ENCODE results near the gene HDAC4.

Gene HDAC4

GRCh38 chr2:239064253-239064652 is 336.6 kb downstream of the HDAC4 start:
- no peak for DNase-seq (ENCODE audit: low read depth)

DNA sequence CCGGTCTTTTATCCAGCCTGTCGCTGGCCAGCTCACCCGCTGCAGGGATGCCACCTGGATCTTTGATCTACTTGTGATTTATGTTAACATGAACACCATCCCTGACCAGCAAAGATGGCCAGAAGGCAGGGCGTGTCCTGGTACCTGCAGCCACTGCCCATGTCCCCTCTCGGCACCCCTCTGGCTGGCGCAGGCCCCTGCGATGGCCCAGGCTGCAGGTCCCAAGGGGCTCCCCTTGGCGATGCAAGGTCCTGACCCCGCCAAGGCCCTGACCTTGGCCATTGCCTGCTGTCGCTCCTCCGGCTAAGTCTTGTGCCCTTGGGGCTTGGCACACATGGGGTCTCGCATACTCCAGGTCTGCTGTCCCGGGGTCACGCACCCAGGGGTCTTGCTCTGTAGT is 338.1 kb downstream of the HDAC4 start:
- no peak for DNase-seq (ENCODE audit: low read depth)

- peak; percentile 64 for DNase-seq (ENCODE audit: low read depth)
Observed at GRCh38 chr2:239061824-239062570, 338.8 kb downstream of the HDAC4 start.

DNA sequence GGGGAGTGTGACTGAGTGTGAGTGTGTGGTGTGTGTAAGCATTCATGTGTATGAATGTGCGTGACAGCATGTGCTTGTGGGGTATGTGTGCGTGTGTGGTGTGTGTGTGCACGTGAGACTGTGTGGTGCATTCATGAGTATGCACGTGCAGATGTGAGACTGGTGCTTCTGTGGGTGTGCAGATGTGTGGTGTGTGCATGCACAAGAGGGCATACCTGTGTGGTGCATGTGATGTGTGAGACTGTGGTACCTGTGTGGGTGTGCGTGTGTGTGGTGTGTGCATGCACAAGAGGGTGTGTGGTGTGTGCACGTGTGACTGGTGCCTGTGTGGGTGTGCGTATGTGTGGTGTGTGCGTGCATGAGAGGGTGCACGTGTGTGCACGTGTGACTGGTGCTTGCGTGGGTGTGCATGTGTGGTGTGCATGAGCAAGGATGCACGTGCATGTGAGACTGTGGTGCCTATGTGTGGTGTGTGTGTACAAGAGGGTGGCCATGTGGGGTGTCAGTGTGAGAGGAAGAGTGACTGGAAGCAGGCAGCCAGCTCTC is 339.6 kb downstream of the HDAC4 start:
- no peak for DNase-seq (ENCODE audit: low read depth)

- DNase-seq (ENCODE audit: low read depth): no peak
Observed at GRCh38 chr2:239060676-239061075, 340.1 kb downstream of the HDAC4 start.

GRCh38 chr2:239059854-239060253 is 341.0 kb downstream of the HDAC4 start:
- no peak for DNase-seq (ENCODE audit: low read depth)

DNA sequence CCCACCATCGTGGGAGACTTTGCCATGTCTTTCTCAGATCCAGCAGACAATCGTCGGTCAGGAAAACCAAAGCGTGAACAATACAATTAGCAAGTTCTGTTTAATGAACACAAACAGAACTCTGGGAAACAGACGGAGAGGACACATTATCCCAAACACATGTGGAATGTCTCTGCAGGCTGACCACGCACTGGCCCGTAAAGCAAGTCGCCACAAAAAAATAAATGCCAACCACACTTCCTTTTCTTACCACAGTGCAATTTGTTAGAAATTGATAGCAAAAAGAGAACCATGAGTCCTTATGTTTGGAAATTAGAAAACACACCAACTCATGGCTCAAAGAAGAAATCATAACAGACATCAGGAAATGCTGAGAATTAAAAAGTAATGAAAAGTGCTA is 342.1 kb downstream of the HDAC4 start:
- DNase-seq (ENCODE audit: low read depth): peak; percentile 80

DNA sequence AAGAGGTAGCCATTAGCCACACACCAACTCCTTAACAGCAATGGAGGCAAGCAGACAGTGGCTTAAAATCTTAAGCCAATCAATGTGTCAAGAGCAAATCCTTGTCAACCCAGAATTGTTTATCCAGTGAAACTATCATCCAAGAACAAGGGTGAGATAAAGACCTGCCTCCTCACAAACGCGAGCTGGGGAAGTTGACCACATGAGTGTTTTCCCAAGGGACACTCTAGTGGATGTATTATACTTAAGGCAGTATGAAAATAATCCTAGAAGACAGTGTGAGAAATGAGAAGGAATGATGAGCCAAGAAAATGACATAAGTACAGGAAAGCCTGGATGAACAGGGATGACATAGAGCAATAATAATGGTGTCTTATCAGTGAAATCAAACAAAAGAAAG is 343.3 kb downstream of the HDAC4 start:
- DNase-seq (ENCODE audit: low read depth): no peak

- no peak for DNase-seq (ENCODE audit: low read depth)
Observed at GRCh38 chr2:239056611-239057010, 344.2 kb downstream of the HDAC4 start.

- DNase-seq (ENCODE audit: low read depth): peak; percentile 43
Observed at GRCh38 chr2:239055756-239056493, 344.9 kb downstream of the HDAC4 start.

DNA sequence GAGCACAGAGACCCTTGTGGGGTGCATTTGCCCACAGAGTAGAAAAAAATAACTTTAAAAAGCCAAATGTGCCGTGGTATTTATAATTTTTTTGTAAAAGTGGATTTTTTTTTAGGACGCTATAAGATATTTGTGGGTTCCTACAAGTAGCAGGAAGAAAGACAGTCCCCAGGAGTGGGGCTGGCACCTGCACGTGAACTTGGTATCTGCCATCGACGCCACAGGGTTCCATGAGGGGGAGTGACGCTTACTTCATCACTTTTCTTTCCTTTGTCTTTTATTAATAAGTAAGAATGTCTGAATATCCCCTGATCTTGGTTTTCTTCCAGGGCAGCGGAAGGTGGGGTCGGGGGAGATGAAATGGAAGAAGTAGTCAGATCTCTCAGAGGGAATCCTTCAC is 345.9 kb downstream of the HDAC4 start:
- no peak for DNase-seq (ENCODE audit: low read depth)

DNA sequence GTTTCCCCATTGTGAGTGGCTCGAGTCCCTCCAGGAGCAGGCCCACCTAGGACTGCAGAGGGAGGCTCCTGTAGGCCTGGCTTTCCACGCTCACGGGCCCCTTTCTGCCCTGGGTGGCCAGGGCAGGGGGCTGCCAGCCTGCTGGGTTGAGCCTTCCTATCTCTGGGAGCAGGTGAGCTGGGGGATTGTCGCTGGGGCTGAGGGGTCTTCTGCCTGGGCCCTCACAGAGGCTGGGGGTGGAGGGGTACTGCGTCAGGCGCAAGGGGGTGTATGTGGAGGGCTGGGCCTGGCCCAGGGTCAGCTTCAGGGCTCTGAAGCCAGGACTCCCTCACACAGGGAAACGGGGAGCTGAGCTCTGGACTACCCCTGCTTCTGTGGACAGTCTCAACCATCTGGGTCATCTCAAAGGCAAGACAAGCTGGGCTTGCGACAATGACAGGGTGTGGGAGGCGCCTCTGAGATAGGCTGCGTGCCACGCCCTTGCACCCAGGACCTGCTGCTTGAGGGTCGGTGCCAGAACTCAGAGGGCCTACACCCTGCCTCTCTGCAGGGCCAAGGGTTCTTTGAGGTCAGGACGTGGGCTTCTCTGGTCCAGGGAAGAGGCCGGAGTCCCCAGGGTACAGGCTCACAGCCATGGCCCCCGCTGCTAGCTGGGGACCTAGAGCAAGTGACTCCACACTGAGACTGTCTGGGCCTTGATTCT is 346.9 kb downstream of the HDAC4 start:
- no peak for DNase-seq (ENCODE audit: low read depth)

- DNase-seq (ENCODE audit: low read depth): no peak
Observed at GRCh38 chr2:239052798-239053665, 347.8 kb downstream of the HDAC4 start.

- no peak for DNase-seq (ENCODE audit: low read depth)
Observed at GRCh38 chr2:239051891-239052445, 348.9 kb downstream of the HDAC4 start.

DNA sequence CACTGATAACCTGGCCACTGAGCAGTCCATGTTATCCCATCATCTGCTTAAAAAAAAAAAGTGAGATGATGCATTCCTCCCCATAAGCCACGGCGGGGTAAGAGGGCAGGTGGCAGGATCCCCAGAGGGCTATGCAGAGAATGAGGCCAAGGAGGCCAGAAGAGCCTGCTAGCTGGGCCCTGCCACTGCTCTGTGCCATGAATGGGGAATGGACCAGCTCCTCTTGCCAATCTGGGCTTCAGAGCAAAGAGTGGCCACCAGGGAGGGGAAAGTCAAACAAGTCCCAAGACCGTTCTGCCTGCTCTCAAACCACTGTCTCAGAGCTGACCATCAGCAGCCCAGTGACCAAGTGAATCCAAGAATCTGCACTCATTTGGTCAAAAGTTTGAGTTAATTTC is 350.6 kb downstream of the HDAC4 start:
- no peak for DNase-seq (ENCODE audit: low read depth)

DNA sequence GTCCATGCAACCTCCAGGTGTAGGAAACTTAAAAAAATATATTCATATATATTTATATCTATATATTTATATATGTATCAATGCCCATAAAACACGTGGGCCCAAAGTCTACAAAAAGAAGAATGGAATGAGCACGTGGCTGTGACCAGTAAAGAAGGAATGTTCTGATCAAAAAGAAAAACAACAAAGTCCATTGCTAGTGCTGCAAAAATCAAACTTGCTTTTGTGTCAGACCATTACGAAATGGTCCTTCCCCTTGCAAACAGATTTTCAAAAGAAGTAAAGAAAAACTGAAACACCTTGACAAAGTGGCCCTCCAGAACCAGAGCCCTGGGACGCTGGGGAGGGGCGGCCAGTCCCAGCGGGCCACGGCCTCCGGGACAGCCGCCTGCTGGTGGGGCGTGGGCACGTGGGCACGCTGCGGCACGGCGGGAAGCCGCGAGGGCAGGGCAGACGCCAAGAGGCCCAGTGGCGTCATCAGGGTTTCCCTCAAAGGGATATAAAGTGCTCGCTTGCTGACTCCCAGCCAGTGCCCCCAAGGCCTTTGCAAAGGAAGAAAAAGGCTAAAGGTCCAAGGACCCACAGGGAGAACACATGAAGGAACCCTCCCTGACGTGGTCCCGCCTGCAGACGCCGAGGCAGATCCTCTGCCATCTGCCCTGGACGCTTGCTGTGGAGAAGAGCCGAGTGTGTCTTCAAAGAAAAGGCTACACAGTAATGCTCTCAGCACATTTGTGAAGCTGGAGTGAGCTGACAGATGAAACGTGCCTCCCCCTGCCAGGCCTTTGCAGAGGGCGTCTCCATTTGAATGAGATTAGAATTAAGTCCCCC is 351.2 kb downstream of the HDAC4 start:
- DNase-seq (ENCODE audit: low read depth): no peak

- no peak for DNase-seq (ENCODE audit: low read depth)
Observed at GRCh38 chr2:239048736-239049135, 352.1 kb downstream of the HDAC4 start.

- no peak for DNase-seq (ENCODE audit: low read depth)
Observed at GRCh38 chr2:239047861-239048260, 353.0 kb downstream of the HDAC4 start.

- no peak for DNase-seq (ENCODE audit: low read depth)
Observed at GRCh38 chr2:239047420-239047819, 353.4 kb downstream of the HDAC4 start.

DNA sequence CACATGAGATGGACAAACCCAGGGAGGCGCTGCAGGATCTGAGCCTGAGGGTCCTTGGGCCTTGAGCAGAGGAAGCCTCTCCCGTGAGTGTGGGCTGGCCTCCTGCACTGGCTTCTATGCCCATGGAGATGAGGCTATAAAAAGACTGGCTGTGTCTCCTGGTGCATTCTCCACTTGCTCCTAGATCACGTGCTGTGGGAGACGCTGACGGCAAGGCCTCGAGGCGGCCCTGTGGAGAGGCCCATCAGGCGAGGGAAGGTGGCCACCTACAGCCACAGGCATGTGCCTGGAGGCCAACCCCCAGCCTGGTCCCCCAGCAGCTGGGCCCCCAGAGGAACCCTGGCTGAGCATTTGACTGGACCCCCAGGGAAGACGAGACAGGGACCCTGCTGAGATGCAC is 354.0 kb downstream of the HDAC4 start:
- no peak for DNase-seq (ENCODE audit: low read depth)

DNA sequence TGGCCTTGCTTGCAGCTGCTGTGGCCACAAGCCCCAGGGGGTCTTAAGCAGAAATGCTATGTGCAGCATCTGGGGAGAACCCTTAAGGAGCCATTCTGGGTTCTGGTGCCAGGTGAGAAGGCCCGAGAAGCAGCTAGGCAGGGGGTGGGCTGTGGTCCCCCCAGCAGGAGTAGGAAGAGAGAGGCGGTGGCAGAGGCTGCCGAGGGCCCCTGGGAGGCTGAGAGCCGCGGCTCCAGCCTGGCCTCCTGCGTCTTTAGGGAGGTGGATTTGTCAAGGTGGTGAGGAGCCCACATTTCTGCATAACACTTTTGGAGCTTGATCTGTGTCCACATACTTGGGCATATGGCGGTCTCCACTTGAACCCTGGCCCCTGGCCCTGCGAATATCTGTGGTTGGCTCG is 356.5 kb downstream of the HDAC4 start:
- no peak for DNase-seq (ENCODE audit: low read depth)
